Endothelial cell of umbilical vein (primary cell): ENCODE measurements around the gene RAD51B. TPM values are rescaled to one million over a fixed set of nuclear protein-coding genes. Genes with fewer than 3 reads are reported as not detected.

Source experiments
- BruUV-seq: library from RNA; stranded (reverse); fragments of 400-500 nt; replicated peaks from 2 replicates; lab custom pipeline; 2021; lab: Mats Ljungman, UMichigan
- CTCF ChIA-PET: fragments of 300-600, 350-600 bp; sonication (Branson Sonifier 250); formaldehyde crosslinking; loops from one replicate; lab custom pipeline; 2021; ENCODE audit warnings: antibody characterized with exemption, inconsistent platforms; lab: Charles Lee
- POLR2A ChIA-PET: fragments of 300-600, 350-600 bp; sonication (Branson Sonifier 250); formaldehyde crosslinking; loops from one replicate; lab custom pipeline; 2021; ENCODE audit warnings: antibody characterized with exemption, inconsistent platforms; lab: Charles Lee
- DNase-seq: peaks from one replicate; pipeline ENCODE4 v3.0.0-alpha.2; 2011; ENCODE audit warnings: low read depth, low spot score
- FAIRE-seq: peaks from 2 replicates; lab custom pipeline; 2011; peaks lifted over from hg19 to GRCh38; lab: Jason Lieb, UNC
- H2AFZ ChIP-seq: 2 replicates; pipeline ENCODE4 v1.6.0; 2012; ENCODE audit warnings: low read depth, low read length, control low read depth, inconsistent platforms
- H3K27ac ChIP-seq: 2 replicates; pipeline ENCODE4 v1.5.1; 2011; ENCODE audit warnings: low read depth, mild to moderate bottlenecking, control low read depth, low read length, moderate library complexity; ENCODE audit not compliant: insufficient read depth
- H3K27me3 ChIP-seq, 2 experiments: 2 replicates each; pipeline versions ENCODE4 v1.6.0 to v1.6.1; 2011; ENCODE audit warnings: low read length in 2 of 2, mixed read lengths in 1 of 2; ENCODE audit not compliant: control insufficient read depth in 2 of 2, insufficient read depth in 2 of 2
- H3K36me3 ChIP-seq, 2 experiments: 2 replicates in 1 of 2; 3 replicates in 1 of 2; pipeline ENCODE4 v1.5.1; 2011; ENCODE audit warnings: low read length in 2 of 2, mild to moderate bottlenecking in 1 of 2, moderate library complexity in 1 of 2; ENCODE audit not compliant: control insufficient read depth in 2 of 2, insufficient read depth in 2 of 2; ENCODE audit errors: extremely low read depth in 1 of 2
- H3K4me1 ChIP-seq: 3 replicates; pipeline ENCODE4 v1.5.1; 2011; ENCODE audit warnings: mild to moderate bottlenecking, low read length; ENCODE audit not compliant: control insufficient read depth, insufficient read depth; ENCODE audit errors: extremely low read depth
- H3K4me2 ChIP-seq: 2 replicates; pipeline ENCODE4 v1.6.1; 2011; ENCODE audit warnings: low read length, control low read depth, mixed read lengths; ENCODE audit not compliant: insufficient read depth
- H3K4me3 ChIP-seq, 3 experiments: fragments of 200-600 bp in 1 of 3; sonication (generic), shearing (Covaris generic) in 1 of 3; replicated peaks in 1 of 3; 2 replicates each; pipeline ENCODE4 v1.5.1; 2011 to 2016; ENCODE audit warnings: control low read depth in 3 of 3, low read length in 3 of 3, mild to moderate bottlenecking in 2 of 3, inconsistent platforms in 1 of 3, low read depth in 1 of 3, moderate library complexity in 1 of 3; ENCODE audit not compliant: insufficient read depth in 1 of 3
- H3K79me2 ChIP-seq: 2 replicates; pipeline ENCODE4 v1.6.0; 2012; ENCODE audit warnings: low read length, inconsistent platforms; ENCODE audit not compliant: control insufficient read depth, insufficient read depth
- H3K9ac ChIP-seq: replicated peaks from 2 replicates; pipeline ENCODE3; 2011; ENCODE audit warnings: low read length, control low read depth; ENCODE audit not compliant: insufficient read depth; ENCODE audit errors: extremely low read depth
- H3K9me1 ChIP-seq: replicated peaks from 3 replicates; pipeline ENCODE4 v1.6.0; 2011; ENCODE audit warnings: mild to moderate bottlenecking, low read length; ENCODE audit not compliant: control insufficient read depth, insufficient read depth; ENCODE audit errors: extremely low read depth
- H3K9me3 ChIP-seq: replicated peaks from 2 replicates; pipeline ENCODE4 v1.5.1; 2012; ENCODE audit warnings: low read length, inconsistent platforms; ENCODE audit not compliant: control insufficient read depth, insufficient read depth
- H4K20me1 ChIP-seq: replicated peaks from 2 replicates; pipeline ENCODE3; 2011; ENCODE audit warnings: mild to moderate bottlenecking, low read length; ENCODE audit not compliant: control insufficient read depth, insufficient read depth; ENCODE audit errors: extremely low read depth
- CTCF ChIP-seq, 2 donors: IDR thresholded peaks; 1 replicate in 1 of 2; 2 replicates in 1 of 2; pipeline ENCODE4 v1.5.1; 2011; ENCODE audit warnings: low read length in 2 of 2, mild to moderate bottlenecking in 2 of 2, moderate library complexity in 2 of 2, control low read depth in 1 of 2, inconsistent platforms in 1 of 2, low read depth in 1 of 2; ENCODE audit not compliant: insufficient read depth in 1 of 2; ENCODE audit errors: extremely low read depth in 1 of 2
- EZH2 ChIP-seq: IDR thresholded peaks from 2 replicates; pipeline ENCODE4 v1.6.1; 2012; ENCODE audit warnings: borderline replicate concordance, low read depth, mild to moderate bottlenecking, moderate library complexity, low read length, inconsistent platforms; ENCODE audit not compliant: severe bottlenecking
- FOS ChIP-seq: IDR thresholded peaks from 2 replicates; pipeline ENCODE4 v1.6.1; 2011; ENCODE audit warnings: mild to moderate bottlenecking, low read length, moderate library complexity, borderline replicate concordance; ENCODE audit not compliant: insufficient read depth
- GATA2 ChIP-seq: IDR thresholded peaks from 2 replicates; pipeline ENCODE4 v1.7.0; 2011; ENCODE audit warnings: low read depth, mild to moderate bottlenecking, moderate library complexity, mixed read lengths, low read length; ENCODE audit not compliant: insufficient read length, insufficient read depth
- JUN ChIP-seq: IDR thresholded peaks from 2 replicates; pipeline ENCODE4 v1.6.1; 2011; ENCODE audit warnings: borderline replicate concordance, low read depth; ENCODE audit not compliant: insufficient read length, insufficient read depth
- MAX ChIP-seq: IDR thresholded peaks from 2 replicates; pipeline ENCODE4 v1.6.1; 2011; ENCODE audit not compliant: insufficient read depth, insufficient read length
- MYC ChIP-seq: IDR thresholded peaks from one replicate; pipeline ENCODE4 v1.6.1; 2011; ENCODE audit warnings: mild to moderate bottlenecking, low read depth, low read length
- POLR2A ChIP-seq: IDR thresholded peaks from 2 replicates; pipeline ENCODE4 v1.6.1; 2012; ENCODE audit warnings: low read depth, mild to moderate bottlenecking, control low read depth, low read length
- POLR2AphosphoS5 ChIP-seq: IDR thresholded peaks from 2 replicates; pipeline ENCODE4 v1.6.1; 2012; ENCODE audit warnings: low read depth, mild to moderate bottlenecking, control low read depth, low read length, moderate library complexity; ENCODE audit not compliant: insufficient read depth
- dilution Hi-C: fragments of 300-500 bp; cut with MboI; formaldehyde crosslinking; loops from one replicate; pipeline ENCODE4 v1.15.0; 2019; ENCODE audit warnings: low sequenced_read_pairs; ENCODE audit not compliant: extremely low pct_ligation_motif_present
- intact Hi-C: fragments of 100-400 bp; cut with micrococcal nuclease; formaldehyde crosslinking; loops from one replicate; pipeline ENCODE4 v1.10.0; 2022
- polyA plus RNA-seq, 4 experiments: library from polyadenylated mRNA; depleted of rRNA in 3 of 4; stranded (reverse) in 3 of 4; unstranded in 1 of 4; fragments of >200 nt; gene quantifications; 2 replicates each; pipeline versions ENCODE4 v1.2.1 to v1.2.3, GENCODE V29; 2011 to 2012; ENCODE audit warnings: missing spikeins in 1 of 4
- total RNA-seq: library from RNA; stranded (reverse); gene quantifications from 2 replicates; pipeline ENCODE4 v1.2.3, GENCODE V29; 2021

RAD51B gene
- total and polyA plus RNA-seq, 2 donors (not counting 3 experiments of a cell fraction or from before 2014, with no cell fraction given): 3.9 to 19.0 TPM

- no peak for TF ChIP-seq EZH2
- no peak for TF ChIP-seq POLR2A
- no peak for TF ChIP-seq FOS
- TF ChIP-seq CTCF (IDR thresholded peaks at IDR 0.05; ENCODE audit: extremely low read depth in 1 of 2, insufficient read depth in 1 of 2, low read depth in 1 of 2, low read length in 2 of 2): no peak
- no peak for TF ChIP-seq MAX
- TF ChIP-seq MYC: no peak
- no peak for TF ChIP-seq JUN
- TF ChIP-seq POLR2AphosphoS5: no peak
- TF ChIP-seq GATA2: no peak
- ChIA-PET CTCF (interaction anchor here (0.5 kb wide), 1 partner anchor 64 kb away, joined by 3 read pairs; no protein-coding TSS in a partner anchor), POLR2A (interaction anchor here (1.2 kb wide), 1 partner anchor 198 kb away, joined by 3 read pairs; the partner anchor contains the start of gene ZFP36L1)
- intact Hi-C loops (no loop called here), dilution Hi-C loops (no loop called here)
- FAIRE-seq (no peak), DNase-seq (no peak)
- Histone ChIP-seq H3K4me1 (peaks cover 22% of the 10 kb centered on the region), H3K9me1 (no peaks in the 10 kb centered on the region), H3K27ac (no peak overlapping the region), H3K79me2 (no peaks in the 10 kb centered on the region), H4K20me1 (no peaks in the 10 kb centered on the region), H3K4me3 (no peak overlapping the region), H3K4me2 (no peak overlapping the region), H3K36me3 (no peaks in the 10 kb centered on the region), H2AFZ (no peak overlapping the region), H3K27me3 (no peaks in the 10 kb centered on the region), H3K9ac (no peak overlapping the region), H3K9me3 (no peaks in the 10 kb centered on the region)
- no TSS peak for BruUV-seq
These were observed 775.3 kb downstream of the RAD51B start for GRCh38 chr14:68594737-68595380.
